HepG2 (cell line): ENCODE measurements around the gene TUFM.
"Not testable (repeated sequence)": the region's sequence is repeated elsewhere in the genome, so short reads cannot be mapped to it uniquely, and the experiment has no call there.

Experiments used
- CHD2 ChIP-seq: IDR thresholded peaks from 2 replicates; pipeline ENCODE4 v1.6.1; 2011; ENCODE audit warnings: low read depth, low read length, improper control_type of control experiment
- DPF2 ChIP-seq: sonication (generic); formaldehyde crosslinking; IDR thresholded peaks from 2 replicates; pipeline ENCODE4 v1.4.0; 2020; ENCODE audit warnings: mild to moderate bottlenecking, low read depth, missing genetic modification reagents, borderline replicate concordance
- MXI1 ChIP-seq: IDR thresholded peaks from 3 replicates; pipeline ENCODE4 v1.6.1; 2012; ENCODE audit warnings: low read depth, low read length, inconsistent platforms, borderline replicate concordance
- SP1 ChIP-seq, 2 experiments: fragments of 450-650 bp in 1 of 2; sonication (generic) in 1 of 2; formaldehyde crosslinking in 1 of 2; IDR thresholded peaks; 2 replicates each; pipeline versions ENCODE4 v1.4.0 to v1.6.1; 2016 to 2020; ENCODE audit warnings: missing genetic modification reagents in 1 of 2
- TBP ChIP-seq: sonication (generic); formaldehyde crosslinking; IDR thresholded peaks from 2 replicates; pipeline ENCODE4 v1.5.0; 2020; ENCODE audit warnings: missing genetic modification reagents
- ZSCAN22 ChIP-seq: sonication (generic); formaldehyde crosslinking; IDR thresholded peaks from 2 replicates; pipeline ENCODE4 v1.4.0; 2020; ENCODE audit warnings: mild to moderate bottlenecking, missing genetic modification reagents
- TF ChIP-seq, protein P1 (sequence below): sonication (generic); formaldehyde crosslinking; IDR thresholded peaks from 2 replicates; pipeline ENCODE4 v1.9.0; 2022; ENCODE audit warnings: low read depth, missing genetic modification reagents
- TF ChIP-seq, protein P2 (sequence below): sonication (generic); formaldehyde crosslinking; IDR thresholded peaks from 2 replicates; pipeline ENCODE4 v1.4.0; 2020; ENCODE audit warnings: missing genetic modification reagents
- TF ChIP-seq, protein P3 (sequence below): sonication (generic); formaldehyde crosslinking; IDR thresholded peaks from 2 replicates; pipeline ENCODE4 v1.4.0; 2020; ENCODE audit warnings: missing genetic modification reagents, mild to moderate bottlenecking, borderline replicate concordance

DNA sequence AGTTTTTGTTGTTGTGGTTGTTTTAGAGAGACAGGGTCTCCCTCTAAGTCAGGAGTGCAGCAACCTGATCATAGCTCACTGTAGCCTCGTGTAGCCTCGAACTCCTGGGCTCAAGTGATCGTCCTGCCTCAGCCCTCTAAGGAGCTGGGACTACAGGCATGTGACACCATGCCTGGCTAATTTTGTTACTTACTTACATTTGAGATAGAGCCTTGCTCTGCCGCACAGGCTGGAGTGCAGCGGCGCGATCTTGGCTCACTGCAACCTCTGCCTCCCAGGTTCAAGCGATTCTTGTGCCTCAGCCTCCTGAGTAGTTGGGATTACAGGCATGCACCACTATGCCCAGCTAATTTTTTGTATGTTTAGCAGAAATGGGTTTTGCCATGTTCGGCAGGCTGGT, 21.5 kb upstream of the TUFM start:
- TF ChIP-seq, protein P1, sequence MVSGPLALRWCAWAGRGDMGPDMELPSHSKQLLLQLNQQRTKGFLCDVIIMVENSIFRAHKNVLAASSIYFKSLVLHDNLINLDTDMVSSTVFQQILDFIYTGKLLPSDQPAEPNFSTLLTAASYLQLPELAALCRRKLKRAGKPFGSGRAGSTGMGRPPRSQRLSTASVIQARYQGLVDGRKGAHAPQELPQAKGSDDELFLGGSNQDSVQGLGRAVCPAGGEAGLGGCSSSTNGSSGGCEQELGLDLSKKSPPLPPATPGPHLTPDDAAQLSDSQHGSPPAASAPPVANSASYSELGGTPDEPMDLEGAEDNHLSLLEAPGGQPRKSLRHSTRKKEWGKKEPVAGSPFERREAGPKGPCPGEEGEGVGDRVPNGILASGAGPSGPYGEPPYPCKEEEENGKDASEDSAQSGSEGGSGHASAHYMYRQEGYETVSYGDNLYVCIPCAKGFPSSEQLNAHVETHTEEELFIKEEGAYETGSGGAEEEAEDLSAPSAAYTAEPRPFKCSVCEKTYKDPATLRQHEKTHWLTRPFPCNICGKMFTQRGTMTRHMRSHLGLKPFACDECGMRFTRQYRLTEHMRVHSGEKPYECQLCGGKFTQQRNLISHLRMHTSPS (CRISPR knock-in tag): not testable (repeated sequence)
- not testable (repeated sequence) for TF ChIP-seq DPF2 (CRISPR knock-in tag); TBP; MXI1; SP1 (IDR thresholded peaks at IDR 0.05); SP1 (CRISPR knock-in tag; IDR thresholded peaks at IDR 0.05); CHD2; ZSCAN22 (CRISPR knock-in tag)
- TF ChIP-seq, protein P2, sequence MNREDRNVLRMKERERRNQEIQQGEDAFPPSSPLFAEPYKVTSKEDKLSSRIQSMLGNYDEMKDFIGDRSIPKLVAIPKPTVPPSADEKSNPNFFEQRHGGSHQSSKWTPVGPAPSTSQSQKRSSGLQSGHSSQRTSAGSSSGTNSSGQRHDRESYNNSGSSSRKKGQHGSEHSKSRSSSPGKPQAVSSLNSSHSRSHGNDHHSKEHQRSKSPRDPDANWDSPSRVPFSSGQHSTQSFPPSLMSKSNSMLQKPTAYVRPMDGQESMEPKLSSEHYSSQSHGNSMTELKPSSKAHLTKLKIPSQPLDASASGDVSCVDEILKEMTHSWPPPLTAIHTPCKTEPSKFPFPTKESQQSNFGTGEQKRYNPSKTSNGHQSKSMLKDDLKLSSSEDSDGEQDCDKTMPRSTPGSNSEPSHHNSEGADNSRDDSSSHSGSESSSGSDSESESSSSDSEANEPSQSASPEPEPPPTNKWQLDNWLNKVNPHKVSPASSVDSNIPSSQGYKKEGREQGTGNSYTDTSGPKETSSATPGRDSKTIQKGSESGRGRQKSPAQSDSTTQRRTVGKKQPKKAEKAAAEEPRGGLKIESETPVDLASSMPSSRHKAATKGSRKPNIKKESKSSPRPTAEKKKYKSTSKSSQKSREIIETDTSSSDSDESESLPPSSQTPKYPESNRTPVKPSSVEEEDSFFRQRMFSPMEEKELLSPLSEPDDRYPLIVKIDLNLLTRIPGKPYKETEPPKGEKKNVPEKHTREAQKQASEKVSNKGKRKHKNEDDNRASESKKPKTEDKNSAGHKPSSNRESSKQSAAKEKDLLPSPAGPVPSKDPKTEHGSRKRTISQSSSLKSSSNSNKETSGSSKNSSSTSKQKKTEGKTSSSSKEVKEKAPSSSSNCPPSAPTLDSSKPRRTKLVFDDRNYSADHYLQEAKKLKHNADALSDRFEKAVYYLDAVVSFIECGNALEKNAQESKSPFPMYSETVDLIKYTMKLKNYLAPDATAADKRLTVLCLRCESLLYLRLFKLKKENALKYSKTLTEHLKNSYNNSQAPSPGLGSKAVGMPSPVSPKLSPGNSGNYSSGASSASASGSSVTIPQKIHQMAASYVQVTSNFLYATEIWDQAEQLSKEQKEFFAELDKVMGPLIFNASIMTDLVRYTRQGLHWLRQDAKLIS (CRISPR knock-in tag): not testable (repeated sequence)
- TF ChIP-seq, protein P3, sequence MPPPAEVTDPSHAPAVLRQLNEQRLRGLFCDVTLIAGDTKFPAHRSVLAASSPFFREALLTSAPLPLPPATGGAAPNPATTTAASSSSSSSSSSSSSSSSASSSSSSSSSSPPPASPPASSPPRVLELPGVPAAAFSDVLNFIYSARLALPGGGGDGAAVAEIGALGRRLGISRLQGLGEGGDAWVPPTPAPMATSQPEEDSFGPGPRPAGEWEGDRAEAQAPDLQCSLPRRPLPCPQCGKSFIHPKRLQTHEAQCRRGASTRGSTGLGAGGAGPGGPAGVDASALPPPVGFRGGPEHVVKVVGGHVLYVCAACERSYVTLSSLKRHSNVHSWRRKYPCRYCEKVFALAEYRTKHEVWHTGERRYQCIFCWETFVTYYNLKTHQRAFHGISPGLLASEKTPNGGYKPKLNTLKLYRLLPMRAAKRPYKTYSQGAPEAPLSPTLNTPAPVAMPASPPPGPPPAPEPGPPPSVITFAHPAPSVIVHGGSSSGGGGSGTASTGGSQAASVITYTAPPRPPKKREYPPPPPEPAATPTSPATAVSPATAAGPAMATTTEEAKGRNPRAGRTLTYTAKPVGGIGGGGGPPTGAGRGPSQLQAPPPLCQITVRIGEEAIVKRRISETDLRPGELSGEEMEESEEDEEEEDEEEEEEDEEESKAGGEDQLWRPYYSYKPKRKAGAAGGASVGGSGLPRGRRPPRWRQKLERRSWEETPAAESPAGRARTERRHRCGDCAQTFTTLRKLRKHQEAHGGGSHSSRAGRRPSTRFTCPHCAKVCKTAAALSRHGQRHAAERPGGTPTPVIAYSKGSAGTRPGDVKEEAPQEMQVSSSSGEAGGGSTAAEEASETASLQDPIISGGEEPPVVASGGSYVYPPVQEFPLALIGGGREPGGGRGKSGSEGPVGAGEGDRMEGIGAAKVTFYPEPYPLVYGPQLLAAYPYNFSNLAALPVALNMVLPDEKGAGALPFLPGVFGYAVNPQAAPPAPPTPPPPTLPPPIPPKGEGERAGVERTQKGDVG (CRISPR knock-in tag): not testable (repeated sequence)
